Iris pigment epithelial cell (primary cell): ENCODE results near the gene SEC14L2.
"Not testable (repeated sequence)": the region's sequence is repeated elsewhere in the genome, so short reads cannot be mapped to it uniquely, and the experiment has no call there.

Source experiments
- DNase-seq: peaks from one replicate; pipeline ENCODE4 v3.0.0-alpha.2; 2011; ENCODE audit warnings: low read depth

Gene SEC14L2

DNA sequence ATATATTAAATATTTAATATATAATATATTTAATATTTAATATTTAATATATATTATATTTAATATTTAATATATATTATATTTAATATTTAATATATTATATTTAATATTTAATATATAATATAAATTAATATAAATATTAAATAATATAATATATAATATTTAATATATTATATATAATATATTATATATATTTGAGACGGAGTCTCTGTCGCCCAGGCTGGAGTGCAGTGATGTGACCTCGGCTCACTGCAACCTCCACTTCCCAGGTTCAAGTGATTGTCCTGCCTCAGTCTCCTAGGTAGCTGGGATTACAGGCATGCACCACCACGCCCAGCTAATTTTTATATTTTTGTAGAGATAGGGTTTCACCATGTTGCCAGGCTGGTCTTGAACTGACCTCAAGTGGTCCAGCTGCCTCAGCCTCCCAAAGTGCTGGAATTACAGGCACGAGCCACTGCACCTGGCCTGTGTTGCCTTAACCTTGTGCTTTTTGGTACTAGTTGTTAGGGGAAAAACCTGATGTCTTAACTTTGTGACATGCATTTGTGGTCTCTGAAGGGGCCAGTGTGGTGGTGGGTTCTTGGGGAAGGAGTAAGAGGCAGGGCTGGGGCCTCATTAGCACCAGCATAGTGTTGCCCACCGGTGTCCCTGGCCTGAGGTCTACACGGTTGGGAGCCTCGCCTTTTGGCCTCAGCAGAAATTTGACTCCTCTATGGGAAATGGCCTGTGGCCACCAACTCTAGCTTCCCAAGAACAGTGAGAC is 58.4 kb downstream of the SEC14L2 start:
- no peak for DNase-seq

- no peak for DNase-seq
Observed at GRCh38 chr22:30457981-30458380, 61.2 kb downstream of the SEC14L2 start.

DNA sequence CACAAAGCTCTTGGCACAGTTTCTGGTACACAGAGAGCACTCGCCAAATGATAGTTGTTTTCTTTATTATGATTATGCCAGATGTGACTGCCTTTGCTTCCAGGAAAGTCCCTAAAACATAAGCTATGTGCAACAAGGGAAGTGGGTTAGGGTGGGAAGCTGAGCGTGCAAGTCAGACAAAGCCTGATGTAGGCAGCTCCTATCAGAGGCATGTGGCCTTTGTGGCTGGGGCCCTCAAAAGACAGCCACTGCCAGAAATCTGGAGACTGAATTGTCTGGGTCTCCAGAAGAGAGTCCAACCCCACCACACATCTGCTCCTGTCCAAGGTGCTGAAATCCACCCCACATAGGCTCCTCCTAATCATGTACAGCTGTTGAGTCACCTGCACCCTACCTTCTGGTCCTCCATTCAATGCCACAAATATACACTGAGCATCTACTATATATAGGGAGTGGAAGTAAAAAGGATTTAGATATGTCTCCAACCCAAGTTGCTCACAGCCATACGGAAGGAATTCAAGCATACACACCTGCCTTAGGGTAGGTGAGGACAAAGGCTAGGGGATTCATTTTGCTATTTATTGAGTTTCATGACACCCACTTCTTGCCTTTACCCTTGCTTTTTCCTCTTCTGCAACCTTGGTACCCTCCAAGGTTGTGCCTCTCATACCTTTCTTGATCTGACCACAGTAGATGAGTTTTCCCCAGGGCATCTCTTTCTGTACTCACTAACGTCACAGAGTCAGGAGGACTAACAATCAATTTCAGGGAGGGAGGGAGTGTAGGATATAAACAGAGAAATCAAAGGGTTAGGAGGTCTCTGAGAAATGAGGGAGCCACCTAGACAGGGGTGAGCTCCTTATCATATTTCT is 62.6 kb downstream of the SEC14L2 start:
- no peak for DNase-seq

GRCh38 chr22:30460147-30460546 is 63.3 kb downstream of the SEC14L2 start:
- DNase-seq: no peak

DNA sequence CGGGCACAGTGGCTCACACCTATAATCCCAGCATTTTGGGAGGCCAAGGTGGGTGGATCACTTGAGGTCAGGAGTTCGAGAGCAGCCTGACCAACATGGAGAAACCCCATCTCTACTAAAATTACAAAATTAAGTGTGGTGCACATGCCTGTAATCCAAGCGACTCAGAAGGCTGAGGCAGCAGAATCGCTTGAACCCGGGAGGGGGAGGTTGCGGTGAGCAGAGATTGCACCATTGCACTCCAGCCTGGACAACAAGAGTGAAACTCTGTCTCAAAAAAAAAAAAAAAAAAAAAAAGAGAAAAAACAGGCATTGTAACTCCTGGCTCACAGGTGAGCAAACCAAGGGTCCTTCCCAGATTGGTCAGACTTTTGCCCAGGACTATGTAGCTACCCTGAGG is 63.7 kb downstream of the SEC14L2 start:
- DNase-seq: not testable (repeated sequence)

DNA sequence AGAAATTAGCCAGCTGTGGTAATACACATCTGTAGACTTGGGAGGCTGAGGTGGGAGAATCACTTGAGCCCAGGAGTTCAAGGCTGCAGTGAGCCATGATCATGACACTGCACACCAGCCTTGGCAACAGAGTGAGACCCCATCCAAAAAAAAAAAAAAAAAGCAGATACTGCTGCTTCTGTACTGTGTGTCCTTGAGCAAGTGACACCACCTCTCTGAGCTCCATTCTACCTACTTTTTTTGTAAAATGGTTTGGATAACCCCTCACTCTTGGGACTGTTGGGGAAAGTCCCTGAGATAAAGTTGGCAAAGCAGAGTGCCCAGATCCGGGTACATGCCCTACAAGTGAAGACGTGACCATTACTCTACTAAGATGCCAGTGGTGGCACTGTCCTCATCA is 72.3 kb downstream of the SEC14L2 start:
- DNase-seq: no peak

- DNase-seq: no peak
Observed at GRCh38 chr22:30470655-30471054, 73.8 kb downstream of the SEC14L2 start.

- DNase-seq: no peak
Observed at GRCh38 chr22:30471616-30472318, 74.9 kb downstream of the SEC14L2 start, which contains the start of gene SEC14L3. Gene SEC14L3, minus strand, starts transcription at chr22:30472017. Its CDS starts 59 bp downstream, at chr22:30471958.

DNA sequence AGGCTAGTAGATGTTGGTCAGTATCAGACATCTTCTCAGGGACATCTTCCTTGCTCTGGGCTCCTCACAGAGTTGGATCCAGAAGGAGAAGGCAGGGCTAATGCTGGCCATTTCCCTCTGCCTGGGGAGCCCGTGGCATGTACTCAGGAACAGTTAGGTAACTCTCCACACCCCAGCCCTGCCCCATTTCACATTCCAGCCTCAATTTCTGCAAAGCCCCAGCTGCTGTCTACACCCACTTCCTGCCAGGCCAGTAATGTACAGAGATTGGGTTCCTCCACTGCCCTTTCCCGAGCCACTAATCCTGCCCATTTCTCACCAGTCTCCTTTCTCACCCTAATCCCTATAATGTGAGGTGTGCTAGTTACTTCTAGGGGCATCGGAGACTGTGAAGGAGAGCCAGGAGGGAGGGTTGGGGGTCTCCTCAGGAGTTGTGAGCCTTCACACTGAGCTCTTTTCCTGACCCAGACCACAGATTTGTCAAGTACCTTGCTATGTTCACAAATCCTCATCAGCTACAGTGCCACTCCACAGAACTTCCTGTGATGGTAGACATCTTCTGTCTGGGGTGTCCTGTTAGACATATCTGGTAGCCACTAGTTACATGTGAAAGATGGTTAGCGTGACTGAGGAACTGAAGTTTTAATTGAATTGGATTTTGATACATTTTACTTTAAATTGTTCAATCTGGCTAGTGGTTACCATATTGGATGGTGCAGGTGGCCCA is 76.3 kb downstream of the SEC14L2 start:
- no peak for DNase-seq

DNA sequence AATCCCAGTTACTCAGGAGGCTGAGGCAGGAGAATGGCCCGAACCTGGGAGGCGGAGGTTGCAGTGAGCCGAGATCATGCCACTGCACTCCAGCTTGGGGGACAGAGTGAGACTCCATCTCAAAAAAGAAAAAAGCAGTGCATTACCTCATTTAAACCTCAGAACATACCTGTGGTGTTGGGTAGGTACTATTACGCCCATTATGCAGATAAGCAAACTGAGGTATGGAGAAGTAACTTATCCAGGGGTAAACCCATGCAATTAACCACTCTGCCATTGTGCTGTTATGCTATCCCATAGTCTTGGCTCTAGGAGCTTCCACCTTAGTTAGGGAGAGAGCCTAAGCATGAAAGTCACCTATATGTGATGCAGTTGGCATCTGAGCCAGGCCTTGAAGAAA is 77.3 kb downstream of the SEC14L2 start:
- no peak for DNase-seq
